Measurements from ENCODE around the gene TLE1. TPM values are rescaled to one million over a fixed set of nuclear protein-coding genes. Genes with fewer than 3 reads are reported as not detected.

Gene TLE1
- total and polyA plus RNA-seq, 9 of the 15 experiments (the other 6 are each of a cell fraction or from before 2014, with no cell fraction given), result 0.11 TPM; not detected in 8

- ATAC-seq, result no peak
- Histone ChIP-seq H3K4me2 (ENCODE audit: insufficient read depth, low read length) (no peak overlapping the region), H3K4me3 (no peak overlapping the region), H3K9me3 (replicated peaks; ENCODE audit: control insufficient read depth, insufficient read depth, low read depth, low read length) (no peaks in the 10 kb centered on the region), H3K79me2 (ENCODE audit: control insufficient read depth, insufficient read depth, low read length) (no peaks in the 10 kb centered on the region), H3K9ac (ENCODE audit: insufficient read depth in 1 of 2, low read depth in 2 of 2, low read length in 2 of 2) (no peak overlapping the region), H4K20me1 (replicated peaks; ENCODE audit: control insufficient read depth, insufficient read depth, low read length) (no peaks in the 10 kb centered on the region), H3K27me3 (ENCODE audit: control insufficient read depth in 2 of 2, insufficient read depth in 2 of 2, low read length in 2 of 2) (no peaks in the 10 kb centered on the region), H3K27ac (ENCODE audit: extremely low read depth, low read depth, low read length) (no peak overlapping the region), H3K4me1 (replicated peaks in 1 of 2; ENCODE audit: control insufficient read depth in 2 of 2, insufficient read depth in 2 of 2, low read length in 2 of 2) (no peaks in the 10 kb centered on the region), H3K36me3 (ENCODE audit: control insufficient read depth, insufficient read depth, low read length) (no peaks in the 10 kb centered on the region), H3K9me1 (ENCODE audit: control insufficient read depth, insufficient read depth, low read length) (no peaks in the 10 kb centered on the region), H2AFZ (ENCODE audit: low read depth, low read length) (no peak overlapping the region)
- in situ Hi-C loops (cut with MboI), result no loop called here
- POLR2A ChIA-PET, result no interaction called here
- 1% methylated on average over 6 of the region's 6 CpGs for WGBS (ENCODE audit: insufficient coverage, low coverage, missing lambda C conversion rate)
- intact Hi-C loops (cut with micrococcal nuclease), result no loop called here
- no peak for DNase-seq (ENCODE audit: extremely low read depth in 1 of 4, low spot score in 3 of 4)
- no TSS peak for BruUV-seq (replicated peaks)
- CTCF ChIA-PET (ENCODE audit: low intra/inter-chr PET ratio), result no interaction called here
- no peak for FAIRE-seq
- no peak for TF ChIP-seq HSF4 (CRISPR knock-in tag; IDR thresholded peaks at IDR 0.05; ENCODE audit: borderline replicate concordance)
- TF ChIP-seq CUX1 (CRISPR knock-in tag; IDR thresholded peaks at IDR 0.05), result no peak
- TF ChIP-seq TCF7 (IDR thresholded peaks at IDR 0.05; ENCODE audit: borderline replicate concordance), result no peak
- TF ChIP-seq ARID3A (IDR thresholded peaks at IDR 0.05; ENCODE audit: borderline replicate concordance, low read depth, low read length), result no peak
- TF ChIP-seq ZBTB40 (IDR thresholded peaks at IDR 0.05), result no peak
- TF ChIP-seq ZBTB40 (CRISPR knock-in tag; IDR thresholded peaks at IDR 0.05), result no peak
Observed at GRCh38 chr9:81669866-81670265, 19.5 kb downstream of the TLE1 start.
